ENCODE results near the gene KPNA2.
"Not testable (repeated sequence)": the region's sequence is repeated elsewhere in the genome, so short reads cannot be mapped to it uniquely, and the experiment has no call there.

The KPNA2 gene

GRCh38 chr17:68019675-68020408 is 15.7 kb upstream of the KPNA2 start:
- no peak overlapping the region for H3K27ac ChIP-seq
- DNase-seq (ENCODE audit: low read depth, low spot score): peak; percentile 60

DNA sequence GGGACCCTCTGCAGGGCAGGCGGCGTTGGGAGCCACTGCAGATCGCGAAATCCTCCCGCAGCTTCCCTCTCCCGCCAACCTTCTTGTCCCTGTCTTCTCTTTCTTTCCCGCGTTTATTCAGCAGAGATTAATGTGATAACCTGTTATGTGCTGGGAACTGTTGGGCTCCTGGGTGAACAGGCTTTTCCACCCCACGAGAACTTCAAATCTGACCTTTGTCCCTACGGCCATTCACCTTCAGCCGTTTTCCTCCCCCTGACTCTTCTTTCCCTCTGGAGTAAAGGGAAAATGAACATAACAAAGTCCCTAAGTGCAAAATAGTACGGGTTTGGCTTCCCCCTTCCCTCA is 15.2 kb upstream of the KPNA2 start:
- H3K27ac ChIP-seq: no peak overlapping the region
- DNase-seq (ENCODE audit: low read depth, low spot score): no peak

DNA sequence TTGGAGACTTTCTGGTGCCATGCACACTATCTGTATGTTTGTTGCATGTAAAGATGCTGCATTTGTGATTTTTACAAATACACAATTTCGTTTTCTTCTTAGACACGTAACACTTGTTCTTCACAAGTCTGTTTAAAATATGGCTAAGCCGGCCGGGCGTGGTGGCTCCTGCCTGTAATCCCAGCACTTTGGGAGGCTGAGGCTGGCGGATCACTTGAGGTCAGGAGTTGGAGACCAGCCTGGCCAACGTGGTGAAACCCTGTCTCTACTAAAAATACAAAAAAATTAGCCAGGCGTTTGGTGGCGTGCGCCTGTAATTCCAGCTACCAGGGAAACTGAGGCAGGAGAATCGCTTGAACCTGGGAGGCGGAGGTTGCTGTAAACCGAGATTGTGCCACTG is 14.7 kb upstream of the KPNA2 start:
- H3K27ac ChIP-seq; DNase-seq (ENCODE audit: low read depth, low spot score): not testable (repeated sequence)

DNA sequence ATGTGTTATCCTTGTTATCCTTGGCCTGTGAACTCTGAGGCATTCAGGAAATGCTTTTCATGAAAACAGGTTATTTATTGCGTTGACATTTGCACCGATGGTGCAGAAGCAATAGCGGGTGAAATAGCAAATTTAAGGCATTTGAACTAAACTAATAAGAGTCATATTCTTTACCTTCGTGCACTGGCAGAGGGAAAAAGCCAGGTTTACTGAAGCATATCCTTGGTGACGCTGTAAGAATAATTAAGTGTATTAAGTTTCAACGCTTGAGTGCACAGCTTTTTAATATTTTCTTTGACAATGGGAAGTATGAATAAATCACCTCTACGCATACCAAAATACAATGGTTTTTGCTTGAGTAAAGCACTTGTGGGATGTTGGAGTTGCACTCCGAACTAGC is 13.6 kb upstream of the KPNA2 start:
- no peak for DNase-seq (ENCODE audit: low read depth, low spot score)
- H3K27ac ChIP-seq: no peak overlapping the region

DNA sequence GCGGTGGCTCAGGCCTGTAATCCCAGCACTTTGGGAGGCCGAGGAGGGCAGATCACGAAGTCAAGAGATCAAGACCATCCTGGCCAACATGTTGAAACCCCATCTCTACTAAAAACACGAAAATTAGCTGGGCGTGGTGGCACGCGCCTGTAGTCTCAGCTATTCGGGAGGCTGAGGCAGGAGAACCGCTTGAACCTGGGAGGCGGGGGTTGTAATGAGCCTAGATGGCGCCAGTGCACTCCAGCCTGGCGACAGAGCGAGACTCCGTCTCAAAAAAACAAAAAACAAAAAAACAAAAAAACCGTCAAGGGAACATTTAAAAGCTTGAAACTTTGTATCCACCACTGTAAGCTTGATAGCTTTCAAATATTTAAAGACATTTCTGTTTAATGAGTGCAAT is 13.0 kb upstream of the KPNA2 start:
- H3K27ac ChIP-seq; DNase-seq (ENCODE audit: low read depth, low spot score): not testable (repeated sequence)

DNA sequence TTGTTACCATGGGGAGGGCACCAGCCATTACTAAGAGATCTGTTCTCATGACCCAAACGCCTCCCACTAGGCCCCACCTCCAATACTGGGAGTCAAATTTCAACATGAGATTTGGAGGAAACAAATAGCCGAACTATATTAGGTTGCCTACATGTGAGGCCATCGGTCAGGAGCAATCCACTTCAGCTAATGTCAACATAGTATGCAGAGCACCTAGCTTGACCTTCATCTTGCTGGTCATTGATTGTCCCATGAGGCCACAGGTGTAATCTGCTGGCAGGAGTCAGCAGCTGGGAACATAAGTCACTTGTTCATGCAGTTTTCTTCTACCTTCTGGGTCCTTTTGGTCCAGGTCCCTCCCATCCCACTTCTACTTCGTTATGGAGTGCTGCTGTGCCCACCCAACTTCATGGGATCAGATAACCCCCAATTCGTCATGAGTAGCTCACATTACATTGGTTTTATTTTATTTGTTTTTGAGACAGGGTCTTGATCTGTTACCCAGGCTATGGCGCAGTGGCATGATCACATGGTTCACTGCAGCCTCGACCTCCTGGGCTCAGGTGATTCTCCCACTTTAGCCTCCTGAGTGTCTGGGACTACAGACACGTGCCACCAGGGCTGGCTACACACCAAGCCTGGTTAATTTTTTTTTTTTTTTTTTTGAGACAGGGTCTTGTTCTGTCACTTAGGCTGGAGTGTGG is 5.9 kb upstream of the KPNA2 start:
- no peak for DNase-seq (ENCODE audit: low read depth, low spot score)
- H3K27ac ChIP-seq: no peak overlapping the region

- no peak for DNase-seq (ENCODE audit: low read depth, low spot score)
- no peak overlapping the region for H3K27ac ChIP-seq
Observed at GRCh38 chr17:68033636-68034451, 1.7 kb upstream of the KPNA2 start.

GRCh38 chr17:68034452-68034776 is 1.1 kb upstream of the KPNA2 start:
- no peak for DNase-seq (ENCODE audit: low read depth, low spot score)
- H3K27ac ChIP-seq: no peak overlapping the region

- H3K27ac ChIP-seq: no peak overlapping the region
- no peak for DNase-seq (ENCODE audit: low read depth, low spot score)
Observed at GRCh38 chr17:68035131-68035522, 408 bp upstream of the KPNA2 start.

- no peak for DNase-seq (ENCODE audit: low read depth, low spot score)
- H3K27ac ChIP-seq: peak overlapping the region; percentile 46
Observed at GRCh38 chr17:68036304-68037147, 991 bp downstream of the KPNA2 start.

- no peak overlapping the region for H3K27ac ChIP-seq
- no peak for DNase-seq (ENCODE audit: low read depth, low spot score)
Observed at GRCh38 chr17:68047153-68047846, 11.8 kb downstream of the KPNA2 start.

GRCh38 chr17:68047890-68048542 is 12.5 kb downstream of the KPNA2 start:
- DNase-seq (ENCODE audit: low read depth, low spot score); H3K27ac ChIP-seq: not testable (repeated sequence)

GRCh38 chr17:68048996-68049395 is 13.5 kb downstream of the KPNA2 start:
- DNase-seq (ENCODE audit: low read depth, low spot score): no peak
- no peak overlapping the region for H3K27ac ChIP-seq

GRCh38 chr17:68049812-68050437 is 14.4 kb downstream of the KPNA2 start:
- not testable (repeated sequence) for DNase-seq (ENCODE audit: low read depth, low spot score); H3K27ac ChIP-seq

- H3K27ac ChIP-seq; DNase-seq (ENCODE audit: low read depth, low spot score): not testable (repeated sequence)
Observed at GRCh38 chr17:68051321-68052312, 16.1 kb downstream of the KPNA2 start.

GRCh38 chr17:68052810-68053209 is 17.3 kb downstream of the KPNA2 start:
- H3K27ac ChIP-seq: no peak overlapping the region
- no peak for DNase-seq (ENCODE audit: low read depth, low spot score)

- DNase-seq (ENCODE audit: low read depth, low spot score): no peak
- H3K27ac ChIP-seq: peak overlapping the region; percentile 27
Observed at GRCh38 chr17:68053231-68054013, 17.9 kb downstream of the KPNA2 start.
